ENCODE results near the gene C1orf56. TPM values are rescaled to one million over a fixed set of nuclear protein-coding genes. Genes with fewer than 3 reads are reported as not detected.

The C1orf56 gene
- total RNA-seq, 6 donors from 2014 or later: 2.6 to 9.4 (median 3.8) TPM

DNA sequence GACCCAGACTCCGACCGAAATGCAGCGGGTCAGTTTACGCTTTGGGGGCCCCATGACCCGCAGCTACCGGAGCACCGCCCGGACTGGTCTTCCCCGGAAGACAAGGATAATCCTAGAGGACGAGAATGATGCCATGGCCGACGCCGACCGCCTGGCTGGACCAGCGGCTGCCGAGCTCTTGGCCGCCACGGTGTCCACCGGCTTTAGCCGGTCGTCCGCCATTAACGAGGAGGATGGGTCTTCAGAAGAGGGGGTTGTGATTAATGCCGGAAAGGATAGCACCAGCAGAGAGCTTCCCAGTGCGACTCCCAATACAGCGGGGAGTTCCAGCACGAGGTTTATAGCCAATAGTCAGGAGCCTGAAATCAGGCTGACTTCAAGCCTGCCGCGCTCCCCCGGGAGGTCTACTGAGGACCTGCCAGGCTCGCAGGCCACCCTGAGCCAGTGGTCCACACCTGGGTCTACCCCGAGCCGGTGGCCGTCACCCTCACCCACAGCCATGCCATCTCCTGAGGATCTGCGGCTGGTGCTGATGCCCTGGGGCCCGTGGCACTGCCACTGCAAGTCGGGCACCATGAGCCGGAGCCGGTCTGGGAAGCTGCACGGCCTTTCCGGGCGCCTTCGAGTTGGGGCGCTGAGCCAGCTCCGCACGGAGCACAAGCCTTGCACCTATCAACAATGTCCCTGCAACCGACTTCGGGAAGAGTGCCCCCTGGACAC, 534 bp downstream of the C1orf56 start:
- peak; percentile 86 to 90 for DNase-seq
- H3K27ac ChIP-seq: peak overlapping the region; percentile 74 to 91 (median 86)
- peaks cover 9 to 26% (median 14%) of the 10 kb centered on the region in 4 donors for H3K4me1 ChIP-seq
- 0 to 2% methylated on average over 8 to 38 of the region's 48 CpGs for WGBS, 2 donors
- TF ChIP-seq POLR2AphosphoS5 (IDR thresholded peaks at IDR 0.05) (peak in 1 of 2 donors; percentile 10), POLR2A (IDR thresholded peaks at IDR 0.05) (peak in 1 of 4 donors; percentile 45), EP300 (IDR thresholded peaks at IDR 0.05) (no peak)
- TF ChIP-seq, protein P1, sequence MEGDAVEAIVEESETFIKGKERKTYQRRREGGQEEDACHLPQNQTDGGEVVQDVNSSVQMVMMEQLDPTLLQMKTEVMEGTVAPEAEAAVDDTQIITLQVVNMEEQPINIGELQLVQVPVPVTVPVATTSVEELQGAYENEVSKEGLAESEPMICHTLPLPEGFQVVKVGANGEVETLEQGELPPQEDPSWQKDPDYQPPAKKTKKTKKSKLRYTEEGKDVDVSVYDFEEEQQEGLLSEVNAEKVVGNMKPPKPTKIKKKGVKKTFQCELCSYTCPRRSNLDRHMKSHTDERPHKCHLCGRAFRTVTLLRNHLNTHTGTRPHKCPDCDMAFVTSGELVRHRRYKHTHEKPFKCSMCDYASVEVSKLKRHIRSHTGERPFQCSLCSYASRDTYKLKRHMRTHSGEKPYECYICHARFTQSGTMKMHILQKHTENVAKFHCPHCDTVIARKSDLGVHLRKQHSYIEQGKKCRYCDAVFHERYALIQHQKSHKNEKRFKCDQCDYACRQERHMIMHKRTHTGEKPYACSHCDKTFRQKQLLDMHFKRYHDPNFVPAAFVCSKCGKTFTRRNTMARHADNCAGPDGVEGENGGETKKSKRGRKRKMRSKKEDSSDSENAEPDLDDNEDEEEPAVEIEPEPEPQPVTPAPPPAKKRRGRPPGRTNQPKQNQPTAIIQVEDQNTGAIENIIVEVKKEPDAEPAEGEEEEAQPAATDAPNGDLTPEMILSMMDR (IDR thresholded peaks at IDR 0.05): peak in 4 of 6 experiments; percentile 40 to 73 (median 68)
- peak; percentile 84 to 89 for ATAC-seq (ENCODE audit: low FRiP score in 2 of 2)
- H3K4me3 ChIP-seq: peak overlapping the region; percentile 68 to 80 (median 70)
- no peaks in the 10 kb centered on the region for H3K27me3 ChIP-seq
- H3K36me3 ChIP-seq: peaks cover 16 to 23% (median 19%) of the 10 kb centered on the region in 4 donors
- no peaks in the 10 kb centered on the region for H3K9me3 ChIP-seq

DNA sequence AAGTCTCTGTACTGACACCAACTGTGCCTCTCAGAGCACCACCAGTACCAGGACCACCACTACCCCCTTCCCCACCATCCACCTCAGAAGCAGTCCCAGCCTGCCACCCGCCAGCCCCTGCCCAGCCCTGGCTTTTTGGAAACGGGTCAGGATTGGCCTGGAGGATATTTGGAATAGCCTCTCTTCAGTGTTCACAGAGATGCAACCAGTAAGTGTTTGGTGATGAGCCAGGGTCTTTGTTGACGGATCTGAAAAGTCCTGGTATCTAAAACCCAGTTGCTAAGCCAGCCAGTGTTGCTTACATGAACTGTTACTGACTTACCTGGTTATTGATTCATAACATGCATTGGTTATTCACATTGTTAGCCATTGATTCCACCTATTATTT, 1.1 kb downstream of the C1orf56 start:
- DNase-seq: no peak
- peaks cover 20 to 27% (median 23%) of the 10 kb centered on the region in 4 donors for H3K36me3 ChIP-seq
- ATAC-seq (ENCODE audit: low FRiP score in 2 of 2): no peak
- peak overlapping the region; percentile 74 to 91 (median 86) for H3K27ac ChIP-seq
- peaks cover 9 to 26% (median 14%) of the 10 kb centered on the region in 4 donors for H3K4me1 ChIP-seq
- TF ChIP-seq, protein P1 (IDR thresholded peaks at IDR 0.05): peak in 2 of 6 experiments; percentile 29 to 56
- TF ChIP-seq POLR2AphosphoS5 (IDR thresholded peaks at IDR 0.05) (no peak), POLR2A (IDR thresholded peaks at IDR 0.05) (no peak), EP300 (IDR thresholded peaks at IDR 0.05) (no peak)
- peak overlapping the region in 3 of 4 donors; percentile 68 to 80 (median 68) for H3K4me3 ChIP-seq
- no peaks in the 10 kb centered on the region for H3K9me3 ChIP-seq
- H3K27me3 ChIP-seq: no peaks in the 10 kb centered on the region
- WGBS, 2 donors: 27 to 67% methylated on average over 1 to 3 of the region's 3 CpGs

DNA sequence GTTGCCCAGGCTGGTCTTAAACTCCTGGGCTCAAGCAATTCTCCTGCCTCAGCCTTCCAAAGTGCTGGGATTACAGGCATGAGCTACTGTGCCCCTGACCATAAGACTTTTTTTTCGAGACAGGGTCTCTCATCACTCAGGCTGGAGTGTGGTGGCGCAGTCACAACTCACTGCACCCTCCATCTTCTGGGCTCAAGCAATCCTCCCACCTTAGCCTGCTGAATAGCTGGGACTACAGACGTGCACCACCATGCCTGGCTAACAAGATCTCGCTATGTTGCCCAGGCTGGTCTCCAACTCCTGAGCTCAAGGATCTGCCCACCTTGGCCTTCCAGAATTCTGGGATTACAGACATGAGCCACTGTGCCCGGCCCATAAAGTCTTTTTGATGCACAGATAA, 1.9 kb downstream of the C1orf56 start:
- DNase-seq (no peak), ATAC-seq (ENCODE audit: low FRiP score in 2 of 2) (no peak)
- H3K27ac ChIP-seq: peak overlapping the region in 2 of 4 donors; percentile 4 to 91
- no peaks in the 10 kb centered on the region for H3K9me3 ChIP-seq
- H3K36me3 ChIP-seq: peaks cover 25 to 35% (median 28%) of the 10 kb centered on the region in 4 donors
- no peak overlapping the region for H3K4me3 ChIP-seq
- TF ChIP-seq POLR2AphosphoS5 (IDR thresholded peaks at IDR 0.05) (no peak), POLR2A (IDR thresholded peaks at IDR 0.05) (no peak), EP300 (IDR thresholded peaks at IDR 0.05) (no peak)
- TF ChIP-seq, protein P1 (IDR thresholded peaks at IDR 0.05): no peak
- no peaks in the 10 kb centered on the region for H3K27me3 ChIP-seq
- H3K4me1 ChIP-seq: peaks cover 9 to 26% (median 14%) of the 10 kb centered on the region in 4 donors
- WGBS, 2 donors: 100% methylated on average over 3 to 5 of the region's 5 CpGs

DNA sequence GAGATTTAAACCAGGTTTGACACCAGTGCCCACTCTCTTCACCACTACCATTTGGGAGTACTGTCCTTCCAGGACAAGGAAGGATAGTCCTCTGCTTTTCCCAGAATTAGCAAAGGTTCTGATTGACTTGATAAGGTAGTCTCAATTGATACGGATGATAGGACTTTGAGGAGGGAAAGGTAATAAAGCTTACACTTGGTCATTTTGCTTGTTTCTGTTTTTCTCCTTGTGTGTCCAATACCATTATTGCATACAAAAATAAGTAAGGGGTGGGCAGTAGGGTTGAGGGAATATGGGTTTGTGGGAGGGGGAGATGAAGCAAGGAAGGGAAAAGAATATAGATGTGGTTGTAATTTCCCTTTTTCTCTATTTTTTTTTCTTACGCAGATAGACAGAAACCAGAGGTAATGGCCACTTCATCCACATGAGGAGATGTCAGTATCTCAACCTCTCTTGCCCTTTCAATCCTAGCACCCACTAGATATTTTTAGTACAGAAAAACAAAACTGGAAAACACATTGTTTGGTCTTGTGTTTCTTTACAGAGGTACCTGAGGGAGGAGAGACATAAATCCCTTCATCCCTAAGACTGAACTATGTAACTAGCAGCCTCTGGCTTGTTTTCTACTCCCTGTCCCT, 2.6 kb downstream of the C1orf56 start:
- no peaks in the 10 kb centered on the region for H3K9me3 ChIP-seq
- peaks cover 32 to 42% (median 35%) of the 10 kb centered on the region in 4 donors for H3K36me3 ChIP-seq
- H3K27ac ChIP-seq: peak overlapping the region in 1 of 4 donors; percentile 4
- DNase-seq (no peak), ATAC-seq (ENCODE audit: low FRiP score in 2 of 2) (no peak)
- no peak overlapping the region for H3K4me3 ChIP-seq
- TF ChIP-seq, protein P1 (IDR thresholded peaks at IDR 0.05): no peak
- no peak for TF ChIP-seq POLR2AphosphoS5 (IDR thresholded peaks at IDR 0.05)
- TF ChIP-seq EP300 (IDR thresholded peaks at IDR 0.05): no peak
- no peak for TF ChIP-seq POLR2A (IDR thresholded peaks at IDR 0.05)
- H3K27me3 ChIP-seq: no peaks in the 10 kb centered on the region
- peaks cover 9 to 29% (median 17%) of the 10 kb centered on the region in 4 donors for H3K4me1 ChIP-seq
- WGBS, 2 donors: 83 to 93% methylated on average over 2 of the region's 2 CpGs
